Activated CD8-positive, alpha-beta memory T cell treated with anti-CD3 and anti-CD28 coated beads for 24 hours (primary cell): ENCODE results near the gene POLG.

Source experiments
- DNase-seq: peaks from one replicate; pipeline ENCODE4 v3.0.0-alpha.2; 2020

Gene POLG

GRCh38 chr15:89325039-89325803, 9.4 kb downstream of the POLG start:
- DNase-seq, result no peak

GRCh38 chr15:89323825-89324224, 10.8 kb downstream of the POLG start:
- no peak for DNase-seq

- DNase-seq, result no peak
Measured at GRCh38 chr15:89322822-89323221, 11.8 kb downstream of the POLG start.

DNA sequence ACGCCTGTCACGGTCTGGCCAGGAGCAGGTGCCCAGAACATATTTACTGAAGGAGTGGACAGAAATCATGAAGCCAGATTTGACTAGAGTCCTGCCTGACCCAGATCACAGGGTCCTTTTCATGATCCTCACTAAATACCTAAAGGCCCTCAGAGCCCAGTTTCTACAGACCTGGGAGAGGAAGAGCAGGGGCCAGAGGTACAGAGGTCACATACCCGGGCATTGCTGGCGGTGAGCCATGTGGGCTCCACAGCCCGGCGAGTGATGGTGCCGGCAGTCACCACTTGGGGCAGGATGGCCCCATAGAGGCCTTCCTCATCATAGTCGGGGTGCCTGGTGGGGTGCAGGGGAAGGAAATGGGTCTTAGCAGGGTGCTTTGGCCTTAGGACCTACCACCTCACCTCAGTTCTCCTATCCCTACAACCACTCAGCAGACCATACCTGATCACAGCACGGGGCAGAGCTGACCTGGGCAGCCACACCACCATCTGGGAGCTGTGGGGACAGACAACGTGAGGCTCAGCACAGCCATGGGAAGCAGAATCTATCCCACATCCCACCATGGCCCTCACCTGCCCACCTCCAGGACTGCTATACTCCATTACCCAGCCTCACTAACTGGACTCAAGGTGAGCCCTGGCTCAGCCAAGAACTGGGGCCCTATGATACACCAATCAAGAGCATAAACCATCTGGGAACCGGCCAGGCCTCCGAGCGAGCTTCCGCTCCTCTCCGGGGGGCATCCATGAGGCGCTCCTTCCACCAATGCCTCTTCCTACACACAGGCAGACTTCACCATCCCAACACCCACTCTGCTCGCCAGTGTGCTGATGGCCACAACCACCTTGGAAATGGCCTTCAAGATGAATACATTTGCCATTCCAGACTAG, 12.9 kb downstream of the POLG start:
- DNase-seq, result no peak

GRCh38 chr15:89320200-89320599, 14.4 kb downstream of the POLG start:
- DNase-seq, result no peak

GRCh38 chr15:89319678-89320077, 14.9 kb downstream of the POLG start:
- DNase-seq, result no peak

DNA sequence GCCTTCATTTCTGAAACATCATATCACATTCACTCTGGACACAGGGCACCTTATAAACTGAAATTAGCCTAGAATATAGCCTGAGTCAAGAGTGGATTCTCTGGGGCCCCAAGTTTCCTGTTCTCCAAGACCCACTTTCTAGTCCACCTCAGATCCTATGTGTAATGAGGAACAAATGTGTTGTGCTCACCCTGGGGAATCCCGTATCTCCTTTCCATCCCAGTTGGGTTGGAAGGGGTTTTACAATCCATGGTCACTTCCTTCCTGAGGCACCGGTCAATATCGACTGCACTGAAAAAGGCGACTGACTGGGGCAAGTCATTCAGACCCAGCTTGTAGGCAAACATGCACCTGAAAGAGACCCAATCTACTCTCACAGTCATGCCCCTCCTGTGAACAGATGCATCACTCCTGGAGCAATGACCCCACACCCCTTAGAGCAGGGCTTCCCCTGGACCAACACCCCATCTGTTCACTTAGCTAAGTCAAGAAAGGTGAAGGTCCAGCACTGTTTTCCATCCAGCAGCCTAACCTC, 17.4 kb downstream of the POLG start:
- no peak for DNase-seq

- DNase-seq, result no peak
Measured at GRCh38 chr15:89316504-89316903, 18.1 kb downstream of the POLG start.

DNA sequence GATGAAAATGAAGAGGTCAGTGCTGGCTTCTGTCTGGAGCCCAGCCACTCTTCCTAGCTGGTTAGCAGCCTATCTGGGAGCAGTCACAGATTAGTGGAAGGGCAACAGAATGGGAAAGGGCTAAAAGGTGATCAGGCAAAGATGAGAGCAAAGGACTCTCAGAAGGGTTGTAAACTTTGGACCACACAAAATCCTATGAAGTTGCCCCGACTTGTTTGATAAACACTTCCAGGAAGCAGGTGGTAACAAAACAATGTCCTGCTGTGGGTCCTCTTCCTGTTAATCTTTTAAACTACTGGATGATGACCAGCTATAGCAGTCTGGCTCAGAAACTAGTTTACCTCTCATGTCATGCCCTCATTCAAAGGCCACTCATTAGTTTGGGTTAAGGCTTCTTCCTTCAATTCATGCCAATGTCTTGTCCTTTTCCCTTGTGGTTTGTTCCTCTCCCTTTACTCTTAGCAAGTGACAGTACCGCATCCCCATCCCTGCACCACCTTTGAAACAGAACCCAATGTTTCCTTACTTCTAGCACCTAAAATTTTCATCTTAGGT, 19.2 kb downstream of the POLG start:
- no peak for DNase-seq

DNA sequence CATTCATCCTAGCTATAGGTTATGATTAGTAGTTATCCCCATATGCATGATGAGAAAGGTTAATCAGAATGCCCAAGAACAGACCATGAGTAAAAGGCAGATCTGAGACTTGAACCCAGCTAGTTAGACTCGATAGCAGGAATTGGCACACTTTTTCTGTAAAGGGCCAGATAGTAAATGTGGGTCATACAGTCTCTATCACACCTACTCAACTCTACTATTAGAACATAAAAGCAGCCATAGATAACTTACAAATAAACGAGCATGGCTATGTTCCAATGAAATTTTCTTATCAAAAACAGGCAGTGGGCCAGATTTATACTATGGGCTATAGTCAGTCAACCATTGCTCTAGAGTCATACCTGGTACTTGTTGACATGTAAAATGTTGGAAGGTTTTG, 24.6 kb downstream of the POLG start:
- no peak for DNase-seq

- DNase-seq, result no peak
Measured at GRCh38 chr15:89308236-89308635, 26.4 kb downstream of the POLG start.

DNA sequence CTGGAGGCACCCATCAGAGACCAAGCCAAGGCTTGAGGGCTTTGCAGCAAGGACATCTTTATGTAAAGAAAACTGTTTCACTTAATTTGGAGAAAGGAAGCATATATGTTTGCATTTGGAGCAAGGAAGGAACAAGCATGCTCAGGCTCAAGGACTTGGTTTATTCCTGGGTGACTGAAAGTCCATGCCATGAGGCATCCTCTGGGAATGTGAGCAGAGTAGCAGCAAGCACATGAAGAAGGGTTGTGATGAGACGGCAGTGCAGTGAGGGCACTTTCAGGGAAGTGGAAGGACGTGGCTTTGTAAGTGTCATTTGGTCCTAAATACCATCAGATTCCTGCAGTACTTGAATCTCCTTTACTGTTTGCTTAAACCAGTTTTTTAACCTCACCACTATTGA, 26.8 kb downstream of the POLG start:
- DNase-seq, result no peak

- DNase-seq, result no peak
Measured at GRCh38 chr15:89307046-89307587, 27.5 kb downstream of the POLG start.

- no peak for DNase-seq
Measured at GRCh38 chr15:89305395-89305794, 29.2 kb downstream of the POLG start.

DNA sequence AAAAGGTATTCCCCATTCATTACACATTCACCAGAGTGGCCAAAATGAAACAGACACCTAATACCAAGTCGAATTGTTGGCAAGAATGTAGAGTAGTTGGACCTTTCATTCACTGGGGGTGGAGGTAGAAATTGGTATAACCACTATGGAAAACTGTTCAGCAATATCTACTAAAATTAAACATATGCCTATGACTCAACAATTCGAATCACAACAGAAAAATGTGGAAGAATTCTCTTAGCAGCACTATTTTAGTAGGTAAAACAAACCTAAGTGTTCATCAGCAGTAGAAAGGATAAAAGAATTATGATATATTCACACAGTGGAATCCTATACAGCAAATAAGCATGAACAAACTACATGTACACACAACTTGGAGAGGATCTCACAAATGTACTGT, 30.6 kb downstream of the POLG start:
- DNase-seq, result no peak

GRCh38 chr15:89301304-89302089, 33.1 kb downstream of the POLG start:
- no peak for DNase-seq

GRCh38 chr15:89299896-89300295, 34.7 kb downstream of the POLG start:
- DNase-seq, result no peak

DNA sequence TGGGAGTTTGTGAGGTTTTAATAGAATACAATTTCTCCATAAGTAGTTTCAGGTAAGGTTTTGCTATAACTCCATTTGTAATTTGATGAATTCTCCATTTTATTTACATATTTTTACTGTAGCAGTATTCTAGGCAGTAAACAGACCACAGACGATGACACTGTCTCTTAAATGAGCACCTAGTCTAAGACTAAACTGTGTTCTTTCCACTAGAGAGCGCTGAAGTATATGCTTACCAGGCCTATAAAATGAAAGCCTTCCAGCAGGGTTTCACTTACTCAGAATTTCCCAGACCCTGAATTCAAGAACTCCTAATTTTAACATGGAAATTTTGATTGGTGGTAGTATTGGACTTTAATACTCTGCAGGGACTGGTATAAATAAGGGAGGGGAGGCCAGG, 41.6 kb downstream of the POLG start:
- DNase-seq, result no peak

- no peak for DNase-seq
Measured at GRCh38 chr15:89291934-89292438, 42.6 kb downstream of the POLG start.

DNA sequence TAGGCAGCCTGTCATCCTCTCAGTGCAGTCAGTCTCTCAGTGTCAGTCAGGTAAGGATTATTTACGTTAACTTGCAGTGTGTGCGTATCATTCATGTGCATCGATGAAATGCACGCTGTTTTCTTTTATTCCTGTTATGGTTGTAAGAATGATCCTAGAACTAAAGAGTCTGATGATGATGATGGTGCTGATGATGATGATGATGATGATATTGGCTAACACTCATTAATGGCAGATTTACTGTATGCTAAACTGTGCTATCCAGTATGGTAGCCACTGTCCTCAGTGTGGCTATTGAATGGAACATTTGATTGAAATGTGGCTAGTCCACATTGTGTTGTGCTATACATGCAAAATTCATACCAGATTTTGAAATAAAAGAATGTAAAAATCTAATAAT, 51.4 kb downstream of the POLG start:
- DNase-seq, result no peak

DNA sequence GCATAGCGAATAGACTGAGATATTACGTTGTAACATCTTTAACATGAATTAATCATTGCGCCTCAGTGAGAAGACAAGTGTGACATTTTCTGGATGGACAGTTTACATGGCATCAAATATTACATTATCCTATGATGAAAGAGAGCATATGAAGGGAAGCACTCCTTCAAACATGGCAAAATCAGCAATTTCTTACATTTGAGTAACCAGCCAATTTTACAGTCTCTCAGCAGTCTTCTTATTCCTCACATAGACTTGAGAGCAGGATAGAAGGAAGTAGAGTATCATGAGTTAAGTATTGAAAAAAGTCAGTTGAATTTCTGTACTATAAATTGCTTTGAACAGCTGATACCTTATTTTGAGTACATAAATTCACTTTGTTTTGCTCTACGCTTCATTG, 52.0 kb downstream of the POLG start:
- DNase-seq, result no peak

- DNase-seq, result no peak
Measured at GRCh38 chr15:89278307-89278706, 56.3 kb downstream of the POLG start.
